DOHH2 (cell line): Measurements from ENCODE around the gene NCKIPSD.
"Not testable (repeated sequence)": the region's sequence is repeated elsewhere in the genome, so short reads cannot be mapped to it uniquely, and the experiment has no call there.

Experiments
- CTCF ChIP-seq: fragments of 200-600 bp; sonication (generic); IDR thresholded peaks from one replicate; pipeline ENCODE4 v1.5.1; 2014; ENCODE audit warnings: antibody characterized with exemption, mild to moderate bottlenecking, low read depth, low read length; ENCODE audit not compliant: poor library complexity, severe bottlenecking
- EZH2phosphoT487 ChIP-seq: fragments of 200-600 bp; sonication (generic); IDR thresholded peaks from 2 replicates; pipeline ENCODE4 v1.6.1; 2017; ENCODE audit warnings: borderline replicate concordance, mild to moderate bottlenecking, antibody characterized with exemption, low read length, moderate library complexity, mixed read lengths

- not testable (repeated sequence) for TF ChIP-seq CTCF, EZH2phosphoT487
These were observed 37.6 kb upstream of the NCKIPSD start for GRCh38 chr3:48723293-48723692.
